Measurements from ENCODE around the gene DOK3. TPM values are rescaled to one million over a fixed set of nuclear protein-coding genes. Genes with fewer than 3 reads are reported as not detected.
A peak's percentile ranks its signal among the peaks of the same experiment; 100 is the strongest.

Gene DOK3
- polyA plus RNA-seq, 1 donor (not counting 4 experiments of a cell fraction or from before 2014, with no cell fraction given): 1.7 TPM

- H4K20me1 ChIP-seq (ENCODE audit: control insufficient read depth, extremely low read depth, insufficient read depth, low read length): no peaks in the 10 kb centered on the region
- FAIRE-seq (no peak), DNase-seq (ENCODE audit: low read depth, low spot score) (no peak)
- peaks cover 3% of the 10 kb centered on the region for H3K4me1 ChIP-seq (ENCODE audit: control insufficient read depth, extremely low read depth, insufficient read depth, low read length)
- dilution Hi-C loops (cut with MboI; ENCODE audit: extremely low pct_ligation_motif_present, low sequenced_read_pairs): no loop called here
- no peak for TF ChIP-seq EZH2 (IDR thresholded peaks at IDR 0.05; ENCODE audit: low read length)
- TF ChIP-seq, protein P1, sequence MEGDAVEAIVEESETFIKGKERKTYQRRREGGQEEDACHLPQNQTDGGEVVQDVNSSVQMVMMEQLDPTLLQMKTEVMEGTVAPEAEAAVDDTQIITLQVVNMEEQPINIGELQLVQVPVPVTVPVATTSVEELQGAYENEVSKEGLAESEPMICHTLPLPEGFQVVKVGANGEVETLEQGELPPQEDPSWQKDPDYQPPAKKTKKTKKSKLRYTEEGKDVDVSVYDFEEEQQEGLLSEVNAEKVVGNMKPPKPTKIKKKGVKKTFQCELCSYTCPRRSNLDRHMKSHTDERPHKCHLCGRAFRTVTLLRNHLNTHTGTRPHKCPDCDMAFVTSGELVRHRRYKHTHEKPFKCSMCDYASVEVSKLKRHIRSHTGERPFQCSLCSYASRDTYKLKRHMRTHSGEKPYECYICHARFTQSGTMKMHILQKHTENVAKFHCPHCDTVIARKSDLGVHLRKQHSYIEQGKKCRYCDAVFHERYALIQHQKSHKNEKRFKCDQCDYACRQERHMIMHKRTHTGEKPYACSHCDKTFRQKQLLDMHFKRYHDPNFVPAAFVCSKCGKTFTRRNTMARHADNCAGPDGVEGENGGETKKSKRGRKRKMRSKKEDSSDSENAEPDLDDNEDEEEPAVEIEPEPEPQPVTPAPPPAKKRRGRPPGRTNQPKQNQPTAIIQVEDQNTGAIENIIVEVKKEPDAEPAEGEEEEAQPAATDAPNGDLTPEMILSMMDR (optimal IDR thresholded peaks at IDR 0.05 in 1 of 3, IDR thresholded peaks at IDR 0.05 in 1 of 3, conservative IDR thresholded peaks at IDR 0.05 in 1 of 3; ENCODE audit: extremely low read depth in 1 of 3, insufficient read depth in 2 of 3, low read length in 3 of 3): peak in 2 of 3 experiments; percentile 20 to 30
- no peaks in the 10 kb centered on the region for H3K79me2 ChIP-seq (ENCODE audit: control insufficient read depth, insufficient read depth, low read length)
- H3K36me3 ChIP-seq (ENCODE audit: control insufficient read depth in 2 of 2, extremely low read depth in 1 of 2, insufficient read depth in 2 of 2, low read length in 2 of 2): peaks cover 18 to 19% of the 10 kb centered on the region in 2 experiments
- H3K27ac ChIP-seq (ENCODE audit: control insufficient read depth, insufficient read depth, low read length): no peak overlapping the region
- H3K9ac ChIP-seq (ENCODE audit: control insufficient read depth, extremely low read depth, insufficient read depth, low read length): no peak overlapping the region
- H2AFZ ChIP-seq (ENCODE audit: control insufficient read depth, low read length): no peak overlapping the region
- no peak overlapping the region for H3K4me2 ChIP-seq (ENCODE audit: control insufficient read depth, extremely low read depth, insufficient read depth, low read depth, low read length)
- no peaks in the 10 kb centered on the region for H3K9me3 ChIP-seq (ENCODE audit: control insufficient read depth, low read depth, low read length)
- H3K9me1 ChIP-seq (ENCODE audit: control insufficient read depth, extremely low read depth, insufficient read depth, low read length): no peaks in the 10 kb centered on the region
- no peak overlapping the region for H3K4me3 ChIP-seq (ENCODE audit: control insufficient read depth in 2 of 3, extremely low read depth in 1 of 3, insufficient read depth in 2 of 3, low read depth in 1 of 3, low read length in 3 of 3)
- H3K27me3 ChIP-seq (ENCODE audit: control insufficient read depth, extremely low read depth, insufficient read depth, low read length): no peaks in the 10 kb centered on the region
These were observed 2.5 kb downstream of the DOK3 start for GRCh38 chr5:177507165-177507564.

GRCh38 chr5:177505075-177505474 lies 4.6 kb downstream of the DOK3 start:
- peaks cover 3% of the 10 kb centered on the region for H3K4me1 ChIP-seq (ENCODE audit: control insufficient read depth, extremely low read depth, insufficient read depth, low read length)
- H3K79me2 ChIP-seq (ENCODE audit: control insufficient read depth, insufficient read depth, low read length): no peaks in the 10 kb centered on the region
- no peak overlapping the region for H3K27ac ChIP-seq (ENCODE audit: control insufficient read depth, insufficient read depth, low read length)
- no peaks in the 10 kb centered on the region for H3K9me3 ChIP-seq (ENCODE audit: control insufficient read depth, low read depth, low read length)
- FAIRE-seq: no peak
- H3K9me1 ChIP-seq (ENCODE audit: control insufficient read depth, extremely low read depth, insufficient read depth, low read length): no peaks in the 10 kb centered on the region
- peaks cover 2 to 5% of the 10 kb centered on the region in 2 experiments for H3K36me3 ChIP-seq (ENCODE audit: control insufficient read depth in 2 of 2, extremely low read depth in 1 of 2, insufficient read depth in 2 of 2, low read length in 2 of 2)
- H4K20me1 ChIP-seq (ENCODE audit: control insufficient read depth, extremely low read depth, insufficient read depth, low read length): no peaks in the 10 kb centered on the region
- H3K9ac ChIP-seq (ENCODE audit: control insufficient read depth, extremely low read depth, insufficient read depth, low read length): no peak overlapping the region
- DNase-seq (ENCODE audit: low read depth, low spot score): no peak
- dilution Hi-C loops (cut with MboI; ENCODE audit: extremely low pct_ligation_motif_present, low sequenced_read_pairs): no loop called here
- TF ChIP-seq EZH2 (IDR thresholded peaks at IDR 0.05; ENCODE audit: low read length): no peak
- TF ChIP-seq, protein P1 (optimal IDR thresholded peaks at IDR 0.05 in 1 of 3, IDR thresholded peaks at IDR 0.05 in 1 of 3, conservative IDR thresholded peaks at IDR 0.05 in 1 of 3; ENCODE audit: extremely low read depth in 1 of 3, insufficient read depth in 2 of 3, low read length in 3 of 3): no peak
- no peak overlapping the region for H3K4me2 ChIP-seq (ENCODE audit: control insufficient read depth, extremely low read depth, insufficient read depth, low read depth, low read length)
- no peaks in the 10 kb centered on the region for H3K27me3 ChIP-seq (ENCODE audit: control insufficient read depth, extremely low read depth, insufficient read depth, low read length)
- no peak overlapping the region for H2AFZ ChIP-seq (ENCODE audit: control insufficient read depth, low read length)
- H3K4me3 ChIP-seq (ENCODE audit: control insufficient read depth in 2 of 3, extremely low read depth in 1 of 3, insufficient read depth in 2 of 3, low read depth in 1 of 3, low read length in 3 of 3): no peak overlapping the region
